AG09319 (cell line): ENCODE results near the gene LRSAM1.

Experiments used
- DNase-seq: peaks from one replicate; pipeline ENCODE4 v3.0.0-alpha.2; 2010; ENCODE audit warnings: low read depth; ENCODE audit errors: extremely low read depth
- TF ChIP-seq, protein P1 (sequence below): IDR thresholded peaks from 2 replicates; pipeline ENCODE4 v1.5.1; 2011; ENCODE audit warnings: low read depth, mild to moderate bottlenecking, inconsistent platforms, low read length, moderate library complexity

LRSAM1 gene

DNA sequence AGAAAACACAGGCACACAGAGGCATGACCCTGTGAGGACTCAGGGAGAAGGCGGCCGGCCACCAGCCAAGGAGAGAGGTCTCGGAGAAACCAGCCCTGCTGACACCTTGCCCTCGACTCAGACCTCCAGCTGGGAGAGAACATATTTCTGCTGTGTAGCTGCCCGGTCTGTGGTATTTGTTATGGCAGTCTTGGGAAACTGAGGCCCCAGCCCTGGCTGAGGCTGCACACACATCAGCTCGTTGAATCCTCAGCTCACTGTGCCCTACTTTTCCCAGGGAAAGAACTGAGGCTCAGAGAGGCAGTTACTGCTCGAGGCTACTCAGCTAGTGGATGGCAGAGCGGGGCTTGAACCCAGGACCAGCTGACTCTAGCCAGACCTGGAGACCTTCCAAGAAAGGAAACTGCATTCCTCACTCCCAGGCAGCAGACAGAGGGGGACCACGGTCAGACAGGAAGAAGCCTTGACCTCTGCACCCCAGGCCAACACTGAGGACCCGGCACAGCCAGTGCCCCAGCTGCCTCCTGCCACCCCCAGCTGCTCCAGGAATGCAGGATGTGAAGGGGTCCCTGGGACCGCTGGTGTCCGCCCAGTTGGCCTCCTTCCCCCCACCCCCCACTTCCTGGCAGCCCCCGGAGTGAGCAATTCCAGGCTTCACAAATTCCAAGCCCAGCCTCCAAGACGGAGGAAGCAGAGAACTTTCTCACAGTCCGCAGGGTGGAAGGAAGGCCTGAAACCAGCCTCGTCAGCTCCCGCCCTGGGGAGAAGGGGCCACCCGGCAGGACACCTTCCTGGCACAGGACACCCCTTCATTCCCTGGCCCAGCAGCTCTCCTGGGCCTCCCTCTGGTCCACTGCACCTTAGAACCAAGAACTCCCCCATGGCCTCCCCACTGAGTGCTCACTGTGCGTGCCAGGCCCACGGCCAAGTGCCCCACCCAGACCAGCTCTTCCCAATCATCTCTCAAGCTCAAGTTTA, 69.9 kb downstream of the LRSAM1 start:
- no peak for DNase-seq
- TF ChIP-seq, protein P1, sequence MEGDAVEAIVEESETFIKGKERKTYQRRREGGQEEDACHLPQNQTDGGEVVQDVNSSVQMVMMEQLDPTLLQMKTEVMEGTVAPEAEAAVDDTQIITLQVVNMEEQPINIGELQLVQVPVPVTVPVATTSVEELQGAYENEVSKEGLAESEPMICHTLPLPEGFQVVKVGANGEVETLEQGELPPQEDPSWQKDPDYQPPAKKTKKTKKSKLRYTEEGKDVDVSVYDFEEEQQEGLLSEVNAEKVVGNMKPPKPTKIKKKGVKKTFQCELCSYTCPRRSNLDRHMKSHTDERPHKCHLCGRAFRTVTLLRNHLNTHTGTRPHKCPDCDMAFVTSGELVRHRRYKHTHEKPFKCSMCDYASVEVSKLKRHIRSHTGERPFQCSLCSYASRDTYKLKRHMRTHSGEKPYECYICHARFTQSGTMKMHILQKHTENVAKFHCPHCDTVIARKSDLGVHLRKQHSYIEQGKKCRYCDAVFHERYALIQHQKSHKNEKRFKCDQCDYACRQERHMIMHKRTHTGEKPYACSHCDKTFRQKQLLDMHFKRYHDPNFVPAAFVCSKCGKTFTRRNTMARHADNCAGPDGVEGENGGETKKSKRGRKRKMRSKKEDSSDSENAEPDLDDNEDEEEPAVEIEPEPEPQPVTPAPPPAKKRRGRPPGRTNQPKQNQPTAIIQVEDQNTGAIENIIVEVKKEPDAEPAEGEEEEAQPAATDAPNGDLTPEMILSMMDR = no peak

DNA sequence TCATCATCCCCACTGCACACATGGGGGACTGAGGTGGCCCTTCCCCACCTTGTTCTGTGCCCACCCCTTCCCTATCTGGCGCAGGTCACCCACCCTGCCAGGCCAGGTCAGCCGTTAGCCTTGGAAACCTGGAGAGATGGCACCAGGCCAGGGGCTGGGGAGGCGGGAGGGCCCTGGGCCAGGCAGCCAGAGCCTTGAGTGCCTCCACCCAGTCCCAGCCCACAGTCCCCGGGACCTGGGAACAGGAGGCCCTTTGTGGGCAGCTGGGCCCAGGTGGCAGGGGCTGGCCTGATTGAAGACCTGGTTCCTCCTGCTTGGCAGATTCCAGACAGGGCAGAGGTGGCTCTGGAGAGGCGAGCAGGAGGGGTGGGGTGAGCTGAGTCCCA, 70.6 kb downstream of the LRSAM1 start:
- DNase-seq = no peak
- TF ChIP-seq, protein P1 = no peak

DNA sequence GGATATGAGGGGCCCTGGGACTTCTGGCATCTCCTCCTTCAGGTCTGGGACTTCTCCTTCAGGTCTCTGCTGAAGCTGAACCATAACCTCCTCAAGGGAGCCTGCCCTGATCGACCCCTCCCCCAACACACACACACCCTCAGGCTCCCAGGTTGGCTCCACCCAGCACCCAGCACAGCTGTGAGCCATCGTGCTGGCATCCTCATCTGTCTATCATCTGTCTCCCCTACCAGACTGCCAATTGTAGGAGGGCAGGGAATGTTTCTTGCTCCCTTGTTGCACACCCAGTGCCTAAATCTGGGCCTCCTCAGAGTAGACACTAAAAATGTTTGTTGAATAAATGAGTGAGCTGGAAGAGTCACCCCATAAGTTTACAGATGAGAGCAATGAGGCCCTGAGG, 71.4 kb downstream of the LRSAM1 start:
- DNase-seq = no peak
- TF ChIP-seq, protein P1 = no peak

DNA sequence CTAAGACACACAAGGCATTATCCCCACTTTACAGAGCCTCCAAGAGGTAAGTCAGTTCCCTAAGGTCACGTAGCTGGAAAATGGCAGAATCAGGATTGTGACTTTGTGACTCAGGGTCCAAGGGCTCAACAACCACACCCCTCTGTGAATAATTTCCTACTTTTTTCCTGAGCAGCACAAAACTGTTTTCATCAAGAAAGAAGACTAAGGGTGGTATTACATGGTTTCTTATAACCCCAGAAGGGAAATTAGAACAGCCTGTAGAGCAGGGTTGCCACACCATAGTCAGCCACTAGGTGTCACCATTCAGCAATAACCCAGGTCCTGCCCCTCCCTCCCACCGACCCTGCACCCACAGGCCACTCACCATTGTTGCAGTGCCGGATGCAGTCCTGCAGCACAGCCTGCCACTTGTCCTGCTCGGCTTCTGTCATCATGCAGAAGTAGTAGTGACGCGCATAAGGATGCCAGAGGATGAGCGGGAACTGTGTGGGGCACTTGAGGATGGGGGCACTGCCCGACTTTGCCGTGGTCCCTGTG, 72.1 kb downstream of the LRSAM1 start:
- TF ChIP-seq, protein P1 = peak; percentile 64
- DNase-seq = no peak

GRCh38 chr9:127524373-127524772, 73.1 kb downstream of the LRSAM1 start:
- DNase-seq = no peak

DNA sequence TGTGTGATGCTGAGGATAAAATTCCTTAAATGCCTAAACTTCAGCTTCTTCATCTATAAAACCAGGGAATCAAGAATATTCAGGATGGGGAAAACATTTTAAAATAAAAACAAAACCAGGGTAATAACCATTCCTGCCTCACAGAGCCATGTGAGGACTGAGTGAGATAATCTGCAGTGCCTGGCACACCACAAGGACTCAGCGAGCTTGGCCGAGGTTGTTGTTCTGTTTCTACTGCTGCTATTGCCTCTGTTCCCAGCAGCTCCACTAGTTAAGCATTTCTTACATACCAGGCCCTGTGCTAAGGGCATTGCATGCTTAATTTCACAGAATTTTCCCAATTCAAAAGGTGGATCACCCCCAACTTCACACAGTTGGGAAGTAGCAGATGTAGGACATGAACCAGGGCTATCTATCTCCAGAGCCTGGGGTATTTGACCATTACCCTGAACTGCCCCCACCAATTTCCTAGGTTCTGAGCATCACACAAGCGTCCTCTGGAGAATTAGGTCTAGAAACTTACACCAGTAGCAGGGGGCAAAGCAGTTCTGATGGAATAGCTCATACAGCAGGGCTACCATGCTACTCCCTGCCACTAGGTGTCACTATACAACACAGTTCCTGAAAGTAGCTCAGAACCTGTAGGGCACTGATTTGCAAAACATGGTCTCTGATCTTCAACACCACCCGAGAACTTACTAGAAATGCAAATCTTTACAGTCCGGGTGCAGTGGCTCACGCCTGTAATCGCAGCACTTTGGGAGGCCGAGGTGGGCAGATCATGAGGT, 74.3 kb downstream of the LRSAM1 start:
- TF ChIP-seq, protein P1 = peak; percentile 64

More at GRCh38 chr9:127524373-127524772, 73.1 kb downstream of the LRSAM1 start:
- TF ChIP-seq, protein P1 = no peak

More for the DNA sequence above, 74.3 kb downstream of the LRSAM1 start:
- DNase-seq = no peak
